A673 (cell line): ENCODE results near the gene PISD. TPM values are rescaled to one million over a fixed set of nuclear protein-coding genes. Genes with fewer than 3 reads are reported as not detected.
"Not testable (repeated sequence)": the region's sequence is repeated elsewhere in the genome, so short reads cannot be mapped to it uniquely, and the experiment has no call there.

Source experiments
- BruUV-seq: library from RNA; stranded (reverse); fragments of 400-500 nt; replicated peaks from 2 replicates; lab custom pipeline; 2021; lab: Mats Ljungman, UMichigan
- CTCF ChIA-PET: fragments of 300-600 bp; sonication (Branson Sonifier 250); formaldehyde crosslinking; loops from one replicate; lab custom pipeline; 2022; ENCODE audit warnings: antibody characterized with exemption; lab: Charles Lee
- POLR2A ChIA-PET: fragments of 300-600 bp; sonication (Branson Sonifier 250); formaldehyde crosslinking; loops from one replicate; lab custom pipeline; 2022; ENCODE audit warnings: antibody characterized with exemption; ENCODE audit not compliant: low non-redundant PET; lab: Charles Lee
- DNase-seq: peaks from one replicate; pipeline ENCODE4 v3.0.0-alpha.2; 2015; ENCODE audit warnings: low spot score
- H3K27ac ChIP-seq: fragments of 200-600 bp; sonication (generic); 2 replicates; pipeline ENCODE4 v1.5.1; 2016; ENCODE audit warnings: mixed run types, low read depth, mild to moderate bottlenecking, mixed read lengths, antibody characterized with exemption, low read length; ENCODE audit not compliant: poor library complexity, severe bottlenecking
- H3K27me3 ChIP-seq: fragments of 200-600 bp; sonication (generic); replicated peaks from 2 replicates; pipeline ENCODE4 v1.6.1; 2017; ENCODE audit warnings: mixed run types, low read depth, mild to moderate bottlenecking, mixed read lengths, antibody characterized with exemption, low read length; ENCODE audit not compliant: insufficient read depth, poor library complexity
- H3K36me3 ChIP-seq: fragments of 200-600 bp; sonication (generic); 2 replicates; pipeline ENCODE4 v1.6.1; 2016; ENCODE audit warnings: mixed run types, mild to moderate bottlenecking, mixed read lengths, antibody characterized with exemption, low read length; ENCODE audit not compliant: insufficient read depth, poor library complexity, severe bottlenecking
- H3K4me1 ChIP-seq: fragments of 200-600 bp; sonication (generic); 2 replicates; pipeline ENCODE4 v1.6.1; 2017; ENCODE audit warnings: mixed run types, mild to moderate bottlenecking, mixed read lengths, antibody characterized with exemption, low read length; ENCODE audit not compliant: insufficient read depth, poor library complexity, severe bottlenecking
- H3K4me3 ChIP-seq: fragments of 200-600 bp; sonication (generic); 2 replicates; pipeline ENCODE4 v1.5.1; 2016; ENCODE audit warnings: low read depth, mixed run types, mild to moderate bottlenecking, mixed read lengths, low read length; ENCODE audit not compliant: poor library complexity, severe bottlenecking
- H3K9me3 ChIP-seq: fragments of 200-600 bp; sonication (generic); 2 replicates; pipeline ENCODE4 v1.6.1; 2016; ENCODE audit warnings: mixed run types, low read depth, mild to moderate bottlenecking, mixed read lengths, antibody characterized with exemption, low read length; ENCODE audit not compliant: poor library complexity, severe bottlenecking
- EZH2 ChIP-seq: fragments of 200-600 bp; sonication (generic); IDR thresholded peaks from 2 replicates; pipeline ENCODE4 v1.6.1; 2017; ENCODE audit warnings: borderline replicate concordance, low read depth, mild to moderate bottlenecking, mixed read lengths, antibody characterized with exemption, low read length; ENCODE audit not compliant: poor library complexity, severe bottlenecking
- intact Hi-C: fragments of 100-400 bp; cut with micrococcal nuclease; formaldehyde crosslinking; loops from one replicate; pipeline ENCODE4 v1.10.0; 2022; ENCODE audit not compliant: unreplicated experiment
- total RNA-seq: library from RNA; stranded (reverse); gene quantifications from 2 replicates; pipeline ENCODE4 v1.2.3, GENCODE V29; 2021
- TF ChIP-seq, protein P1 (sequence below): fragments of 300-800, 200-600 bp; sonication (generic); conservative IDR thresholded peaks from 2 replicates; pipeline ENCODE4 v1.5.1; 2017; ENCODE audit warnings: low read depth, mild to moderate bottlenecking, antibody characterized with exemption, low read length, moderate library complexity, mixed read lengths

The PISD gene
- total RNA-seq, 1 experiment from 2014 or later = 39.0 TPM

DNA sequence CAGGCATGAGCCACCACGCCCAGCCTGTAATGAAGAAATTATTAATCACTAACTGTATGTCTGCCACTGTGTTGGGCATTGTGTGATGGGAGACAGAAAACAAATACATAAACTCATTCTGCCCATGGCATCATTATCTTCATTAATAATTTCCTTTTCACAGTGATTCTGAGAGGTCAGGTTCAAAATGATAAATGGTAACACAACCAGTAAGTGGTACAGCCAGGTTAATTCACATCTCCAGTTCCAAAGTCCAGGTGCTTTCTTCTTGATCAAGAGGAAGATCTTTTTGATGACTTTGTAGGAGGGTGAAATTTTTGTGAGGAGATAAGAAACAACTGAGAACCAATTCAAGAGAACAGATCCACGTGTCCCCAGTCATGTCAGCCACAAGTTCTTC is 66.7 kb downstream of the PISD start:
- CTCF ChIA-PET = no interaction called here
- no peak overlapping the region for H3K4me3 ChIP-seq
- no peak overlapping the region for H3K27ac ChIP-seq
- no peaks in the 10 kb centered on the region for H3K36me3 ChIP-seq
- no TSS peak for BruUV-seq
- H3K9me3 ChIP-seq = no peaks in the 10 kb centered on the region
- TF ChIP-seq EZH2 = no peak
- TF ChIP-seq, protein P1, sequence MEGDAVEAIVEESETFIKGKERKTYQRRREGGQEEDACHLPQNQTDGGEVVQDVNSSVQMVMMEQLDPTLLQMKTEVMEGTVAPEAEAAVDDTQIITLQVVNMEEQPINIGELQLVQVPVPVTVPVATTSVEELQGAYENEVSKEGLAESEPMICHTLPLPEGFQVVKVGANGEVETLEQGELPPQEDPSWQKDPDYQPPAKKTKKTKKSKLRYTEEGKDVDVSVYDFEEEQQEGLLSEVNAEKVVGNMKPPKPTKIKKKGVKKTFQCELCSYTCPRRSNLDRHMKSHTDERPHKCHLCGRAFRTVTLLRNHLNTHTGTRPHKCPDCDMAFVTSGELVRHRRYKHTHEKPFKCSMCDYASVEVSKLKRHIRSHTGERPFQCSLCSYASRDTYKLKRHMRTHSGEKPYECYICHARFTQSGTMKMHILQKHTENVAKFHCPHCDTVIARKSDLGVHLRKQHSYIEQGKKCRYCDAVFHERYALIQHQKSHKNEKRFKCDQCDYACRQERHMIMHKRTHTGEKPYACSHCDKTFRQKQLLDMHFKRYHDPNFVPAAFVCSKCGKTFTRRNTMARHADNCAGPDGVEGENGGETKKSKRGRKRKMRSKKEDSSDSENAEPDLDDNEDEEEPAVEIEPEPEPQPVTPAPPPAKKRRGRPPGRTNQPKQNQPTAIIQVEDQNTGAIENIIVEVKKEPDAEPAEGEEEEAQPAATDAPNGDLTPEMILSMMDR = no peak
- no peak for DNase-seq
- intact Hi-C loops = no loop called here
- POLR2A ChIA-PET = no interaction called here
- no peaks in the 10 kb centered on the region for H3K27me3 ChIP-seq
- H3K4me1 ChIP-seq = no peaks in the 10 kb centered on the region

DNA sequence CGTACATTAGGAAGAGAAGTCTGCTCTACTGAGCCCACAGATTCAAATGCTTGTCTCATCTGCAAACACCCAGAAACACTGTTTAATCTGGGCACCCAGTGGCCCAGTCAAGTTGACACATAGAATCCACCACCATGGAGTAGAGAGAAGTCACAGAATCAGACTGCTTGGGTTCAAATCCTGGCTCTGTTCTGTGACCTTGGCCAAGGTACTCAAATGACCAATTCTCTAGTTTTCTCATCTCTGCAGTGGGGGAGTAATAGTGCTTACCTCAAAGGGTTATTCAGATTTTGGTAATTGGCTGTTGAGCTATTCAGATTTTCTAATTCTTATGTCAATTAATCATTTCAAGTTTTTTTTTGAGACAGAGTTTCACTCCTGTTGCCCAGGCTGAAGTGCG is 71.9 kb downstream of the PISD start:
- CTCF ChIA-PET, H3K4me1 ChIP-seq, BruUV-seq, DNase-seq, POLR2A ChIA-PET, H3K27ac ChIP-seq, H3K27me3 ChIP-seq, intact Hi-C loops, H3K4me3 ChIP-seq, H3K9me3 ChIP-seq: not testable (repeated sequence)
- H3K36me3 ChIP-seq = peaks cover 11% of the 10 kb centered on the region

DNA sequence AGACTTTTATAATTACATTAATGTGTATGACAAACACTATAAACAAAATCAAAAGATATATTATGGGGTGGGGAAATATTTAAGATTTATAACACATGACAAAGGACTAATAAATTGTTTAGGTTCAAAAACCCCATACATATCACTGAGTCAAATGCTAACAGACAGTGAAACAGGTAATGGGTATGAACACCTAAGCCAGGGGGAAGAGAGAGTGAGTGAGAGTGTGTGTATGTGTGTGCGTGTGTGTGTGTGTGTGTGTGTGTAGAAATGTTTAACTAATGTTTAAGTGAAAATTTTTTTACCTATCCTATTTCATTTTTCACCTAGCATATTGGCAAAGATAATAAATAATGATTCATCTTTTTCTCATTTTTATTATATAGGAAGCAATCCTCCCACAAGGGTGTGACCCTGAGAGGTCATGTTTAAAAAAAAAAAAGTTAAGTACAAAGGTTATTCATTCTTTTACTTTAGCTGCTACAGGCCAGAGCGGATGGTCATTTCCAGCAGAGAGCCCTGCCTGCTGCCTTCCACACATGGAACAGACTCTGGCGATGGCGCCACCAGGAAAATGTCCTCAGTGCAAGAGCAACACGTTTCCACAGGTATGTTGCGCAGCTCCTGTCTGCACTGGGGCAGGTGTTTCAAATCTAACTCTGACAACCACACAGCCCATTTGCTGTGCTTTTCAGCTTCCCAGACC is 72.9 kb downstream of the PISD start:
- Histone ChIP-seq H3K4me1 (no peaks in the 10 kb centered on the region), H3K27me3 (no peaks in the 10 kb centered on the region), H3K4me3 (no peak overlapping the region), H3K36me3 (peaks cover 17% of the 10 kb centered on the region), H3K9me3 (no peaks in the 10 kb centered on the region), H3K27ac (no peak overlapping the region)
- TF ChIP-seq, protein P1 = no peak
- no peak for TF ChIP-seq EZH2
- no peak for DNase-seq
- intact Hi-C loops = no loop called here
- BruUV-seq = no TSS peak
- POLR2A ChIA-PET = no interaction called here
- CTCF ChIA-PET = no interaction called here
